GM18868 (cell line): Measurements from ENCODE around the gene SLC37A2.

ENCODE experiments used
- ATAC-seq: cut with Tn5 transposase; IDR thresholded peaks from one replicate; pipeline ENCODE4 v1.9.1; 2021; ENCODE audit warnings: mild to moderate bottlenecking, moderate library complexity; ENCODE audit not compliant: unreplicated experiment

The SLC37A2 gene

GRCh38 chr11:125108469-125108868 is 45.4 kb downstream of the SLC37A2 start:
- ATAC-seq, result no peak

- no peak for ATAC-seq
These were observed 47.4 kb downstream of the SLC37A2 start for GRCh38 chr11:125110506-125110905.

GRCh38 chr11:125111001-125111342 is 47.9 kb downstream of the SLC37A2 start:
- ATAC-seq, result no peak

GRCh38 chr11:125111343-125112207 is 48.5 kb downstream of the SLC37A2 start, which contains the start of gene TMEM218:
Gene TMEM218 (minus strand): TSS chr11:125111626. CDS start chr11:125102241, 9,385 bp downstream.
- peak; percentile 98 for ATAC-seq

- ATAC-seq, result no peak
These were observed 49.1 kb downstream of the SLC37A2 start for GRCh38 chr11:125112208-125112604.

- no peak for ATAC-seq
These were observed 51.4 kb downstream of the SLC37A2 start for GRCh38 chr11:125114518-125114917.

- ATAC-seq, result no peak
These were observed 54.3 kb downstream of the SLC37A2 start for GRCh38 chr11:125117429-125117828.

- ATAC-seq, result no peak
These were observed 60.3 kb downstream of the SLC37A2 start for GRCh38 chr11:125123194-125123946.

- peak; percentile 87 for ATAC-seq
These were observed 61.0 kb downstream of the SLC37A2 start for GRCh38 chr11:125123947-125124617.

- ATAC-seq, result no peak
These were observed 61.5 kb downstream of the SLC37A2 start for GRCh38 chr11:125124618-125124992.

- ATAC-seq, result no peak
These were observed 65.3 kb downstream of the SLC37A2 start for GRCh38 chr11:125128450-125128849.

GRCh38 chr11:125129316-125129993 is 66.3 kb downstream of the SLC37A2 start:
- ATAC-seq, result no peak

- no peak for ATAC-seq
These were observed 69.0 kb downstream of the SLC37A2 start for GRCh38 chr11:125132071-125132470.

GRCh38 chr11:125132596-125132995 is 69.5 kb downstream of the SLC37A2 start:
- ATAC-seq, result no peak

GRCh38 chr11:125136001-125136400 is 72.9 kb downstream of the SLC37A2 start:
- ATAC-seq, result no peak

GRCh38 chr11:125138966-125139365 is 75.9 kb downstream of the SLC37A2 start:
- ATAC-seq, result no peak

- no peak for ATAC-seq
These were observed 76.7 kb downstream of the SLC37A2 start for GRCh38 chr11:125139778-125140177.
